HG02642 (cell line): Measurements from ENCODE around the gene FGFBP3.

Experiments
- ATAC-seq: cut with Tn5 transposase; IDR thresholded peaks from one replicate; pipeline ENCODE4 v1.9.1; 2021; ENCODE audit warnings: mild to moderate bottlenecking; ENCODE audit not compliant: unreplicated experiment, poor library complexity

Gene FGFBP3

GRCh38 chr10:91864099-91864498, 45.2 kb downstream of the FGFBP3 start:
- ATAC-seq: no peak

DNA sequence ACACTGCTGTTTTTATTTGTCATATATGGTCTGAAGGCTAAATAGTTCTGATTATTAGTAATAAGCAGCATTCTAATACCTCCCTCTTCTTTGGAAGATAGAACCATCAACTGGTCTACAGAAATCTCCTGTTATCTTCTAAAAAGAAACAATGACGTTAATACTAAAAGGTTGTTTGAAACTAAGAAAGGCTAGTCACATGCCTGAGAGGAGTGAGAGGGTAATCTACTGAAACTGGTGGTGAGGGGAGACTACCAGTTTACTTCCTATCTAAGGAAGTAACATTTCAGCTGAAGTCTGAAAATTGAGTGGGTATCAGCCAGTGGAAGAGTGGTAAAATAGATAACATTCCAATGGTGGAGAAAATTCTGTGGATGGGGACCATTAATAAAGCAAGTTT, 48.4 kb downstream of the FGFBP3 start:
- no peak for ATAC-seq

DNA sequence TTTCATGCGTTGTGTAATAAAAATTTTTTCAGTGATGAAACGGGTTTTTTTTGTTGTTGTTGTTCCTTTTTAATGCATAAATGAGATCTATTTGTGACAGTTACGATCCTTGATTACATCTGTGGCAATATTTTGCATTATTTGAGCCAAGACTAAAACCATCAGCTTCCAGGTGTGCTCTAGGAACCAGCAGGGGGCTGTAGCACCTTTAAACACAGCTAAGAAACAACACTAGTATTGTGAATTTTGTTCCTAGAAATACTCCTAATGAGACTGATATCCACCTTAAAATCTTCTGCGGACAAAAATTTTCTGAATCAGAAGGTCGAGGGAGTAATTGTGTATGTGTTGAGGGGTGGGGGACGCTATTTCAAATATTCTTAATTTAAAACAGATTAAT, 52.6 kb downstream of the FGFBP3 start:
- no peak for ATAC-seq
